Measurements from ENCODE around the gene ARMS2. TPM values are rescaled to one million over a fixed set of nuclear protein-coding genes. Genes with fewer than 3 reads are reported as not detected.

The ARMS2 gene
- polyA plus RNA-seq, 1 of the 3 experiments (the other 2 are of a cell fraction) = not detected

- Histone ChIP-seq H3K79me2 (ENCODE audit: insufficient read depth) (no peaks in the 10 kb centered on the region; the same call in 1 of the 2 replicates), H2AFZ (ENCODE audit: low read depth) (no peak overlapping the region), H3K9me3 (no peaks in the 10 kb centered on the region), H3F3A (replicated peaks; ENCODE audit: insufficient read depth) (peaks cover 15% of the 10 kb centered on the region), H3K36me3 (replicated peaks in 1 of 2; ENCODE audit: control insufficient read depth in 1 of 2, insufficient read depth in 2 of 2, low read length in 1 of 2) (peaks cover 0 to 6% of the 10 kb centered on the region in 2 experiments), H4K20me1 (ENCODE audit: insufficient read depth) (no peaks in the 10 kb centered on the region), H3K4me3 (ENCODE audit: low read depth in 2 of 2, low read length in 1 of 2) (no peak overlapping the region), H3K9ac (no peak overlapping the region), H3K9me2 (no peaks in the 10 kb centered on the region), H3K4me2 (no peak overlapping the region), H3K4me1 (ENCODE audit: control insufficient read depth in 1 of 2, insufficient read depth in 2 of 2, low read depth in 1 of 2, low read length in 1 of 2) (peaks cover 3 to 18% of the 10 kb centered on the region in 2 experiments; a peak in 2 of 4 replicates), H3K27me3 (ENCODE audit: insufficient read depth) (no peaks in the 10 kb centered on the region), H3K27ac (ENCODE audit: low read depth in 2 of 2, low read length in 1 of 2) (no peak overlapping the region)
- no peak for TF ChIP-seq RFX5 (IDR thresholded peaks at IDR 0.05; ENCODE audit: low read length)
- TF ChIP-seq FOXJ3 (CRISPR knock-in tag; IDR thresholded peaks at IDR 0.05) = no peak
- TF ChIP-seq NRF1 (IDR thresholded peaks at IDR 0.05; ENCODE audit: low read depth, low read length) = no peak
- TF ChIP-seq TEAD4 (IDR thresholded peaks at IDR 0.05; ENCODE audit: borderline replicate concordance, insufficient read depth) = no peak
- TF ChIP-seq USF2 (IDR thresholded peaks at IDR 0.05; ENCODE audit: borderline replicate concordance, low read depth, low read length) = no peak
- no peak for TF ChIP-seq RXRA (IDR thresholded peaks at IDR 0.05; ENCODE audit: borderline replicate concordance, low read depth)
- no peak for TF ChIP-seq FOSL2 (IDR thresholded peaks at IDR 0.05; ENCODE audit: borderline replicate concordance, low read depth)
- no peak for TF ChIP-seq RCOR1 (IDR thresholded peaks at IDR 0.05; ENCODE audit: low read length)
- TF ChIP-seq TAF1 (IDR thresholded peaks at IDR 0.05; ENCODE audit: borderline replicate concordance, low read depth, low read length) = no peak
- TF ChIP-seq, protein P1, sequence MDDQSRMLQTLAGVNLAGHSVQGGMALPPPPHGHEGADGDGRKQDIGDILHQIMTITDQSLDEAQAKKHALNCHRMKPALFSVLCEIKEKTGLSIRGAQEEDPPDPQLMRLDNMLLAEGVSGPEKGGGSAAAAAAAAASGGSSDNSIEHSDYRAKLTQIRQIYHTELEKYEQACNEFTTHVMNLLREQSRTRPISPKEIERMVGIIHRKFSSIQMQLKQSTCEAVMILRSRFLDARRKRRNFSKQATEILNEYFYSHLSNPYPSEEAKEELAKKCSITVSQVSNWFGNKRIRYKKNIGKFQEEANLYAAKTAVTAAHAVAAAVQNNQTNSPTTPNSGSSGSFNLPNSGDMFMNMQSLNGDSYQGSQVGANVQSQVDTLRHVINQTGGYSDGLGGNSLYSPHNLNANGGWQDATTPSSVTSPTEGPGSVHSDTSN (IDR thresholded peaks at IDR 0.05) = no peak
- CTCF ChIA-PET = no interaction called here
- WGBS (ENCODE audit: low lambda C conversion rate) = 92% methylated on average over 5 of the region's 5 CpGs
- POLR2A ChIA-PET = no interaction called here
- DNase-seq = no peak
Observed at GRCh38 chr10:122498521-122498920, 44.1 kb downstream of the ARMS2 start.

GRCh38 chr10:122499012-122499411 is 44.6 kb downstream of the ARMS2 start:
- Histone ChIP-seq H3F3A (replicated peaks; ENCODE audit: insufficient read depth) (peaks cover 15% of the 10 kb centered on the region), H3K79me2 (ENCODE audit: insufficient read depth) (no peaks in the 10 kb centered on the region; the same call in 1 of the 2 replicates), H3K27me3 (ENCODE audit: insufficient read depth) (no peaks in the 10 kb centered on the region), H3K9ac (no peak overlapping the region), H3K4me1 (ENCODE audit: control insufficient read depth in 1 of 2, insufficient read depth in 2 of 2, low read depth in 1 of 2, low read length in 1 of 2) (peaks cover 7 to 21% of the 10 kb centered on the region in 2 experiments; a peak in 3 of 4 replicates), H3K9me3 (no peaks in the 10 kb centered on the region), H3K27ac (ENCODE audit: low read depth in 2 of 2, low read length in 1 of 2) (peak overlapping the region in 1 of 2 experiments; percentile 21; a peak in 1 of 4 replicates), H4K20me1 (ENCODE audit: insufficient read depth) (no peaks in the 10 kb centered on the region), H2AFZ (ENCODE audit: low read depth) (no peak overlapping the region), H3K9me2 (no peaks in the 10 kb centered on the region), H3K4me2 (0 out of 2 replicates have a peak overlapping the region, but pooled peaks have one; percentile 18), H3K36me3 (replicated peaks in 1 of 2; ENCODE audit: control insufficient read depth in 1 of 2, insufficient read depth in 2 of 2, low read length in 1 of 2) (peaks cover 0 to 6% of the 10 kb centered on the region in 2 experiments), H3K4me3 (ENCODE audit: low read depth in 2 of 2, low read length in 1 of 2) (no peak overlapping the region)
- ChIA-PET POLR2A (no interaction called here), CTCF (no interaction called here)
- WGBS (ENCODE audit: low lambda C conversion rate) = 79% methylated on average over 8 of the region's 8 CpGs
- no peak for DNase-seq
- TF ChIP-seq NFIC (IDR thresholded peaks at IDR 0.05; ENCODE audit: borderline replicate concordance) = 0 out of 2 replicates have a peak, but pooled peaks have one; percentile 8
- TF ChIP-seq SMC3 (IDR thresholded peaks at IDR 0.05; ENCODE audit: low read depth, low read length) = no peak
- TF ChIP-seq CHD2 (IDR thresholded peaks at IDR 0.05; ENCODE audit: low read length, partially characterized antibody) = no peak
